MM.1S (cell line): ENCODE measurements around the gene TCERG1L.

Experiments used
- EZH2phosphoT487 ChIP-seq: fragments of 300-600 bp; sonication (generic); IDR thresholded peaks from 2 replicates; pipeline ENCODE4 v1.6.1; 2018; ENCODE audit warnings: antibody characterized with exemption, low read length
- TF ChIP-seq, protein P1 (sequence below): fragments of 300-600 bp; sonication (generic); IDR thresholded peaks from 2 replicates; pipeline ENCODE4 v1.5.1; 2016; ENCODE audit warnings: antibody characterized with exemption, low read length, mixed read lengths

DNA sequence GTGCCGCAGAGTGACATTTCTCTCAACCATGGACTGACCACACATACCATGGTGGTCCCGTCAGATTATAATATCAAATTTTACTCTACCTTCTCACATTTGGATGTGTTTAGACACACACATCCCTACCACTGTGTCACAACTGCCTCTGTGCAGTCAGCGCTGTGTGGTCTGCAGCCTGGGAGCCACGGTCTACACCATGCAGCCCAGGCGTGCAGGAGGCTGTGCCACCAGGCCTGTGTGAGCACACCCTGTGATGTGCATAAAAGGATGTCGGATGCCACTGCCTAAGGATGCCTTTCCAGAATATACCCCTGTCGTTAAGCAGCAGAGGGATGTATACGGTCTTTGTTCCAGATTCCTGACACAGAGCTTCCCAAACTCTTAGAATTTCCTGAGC, 150.4 kb downstream of the TCERG1L start:
- TF ChIP-seq, protein P1, sequence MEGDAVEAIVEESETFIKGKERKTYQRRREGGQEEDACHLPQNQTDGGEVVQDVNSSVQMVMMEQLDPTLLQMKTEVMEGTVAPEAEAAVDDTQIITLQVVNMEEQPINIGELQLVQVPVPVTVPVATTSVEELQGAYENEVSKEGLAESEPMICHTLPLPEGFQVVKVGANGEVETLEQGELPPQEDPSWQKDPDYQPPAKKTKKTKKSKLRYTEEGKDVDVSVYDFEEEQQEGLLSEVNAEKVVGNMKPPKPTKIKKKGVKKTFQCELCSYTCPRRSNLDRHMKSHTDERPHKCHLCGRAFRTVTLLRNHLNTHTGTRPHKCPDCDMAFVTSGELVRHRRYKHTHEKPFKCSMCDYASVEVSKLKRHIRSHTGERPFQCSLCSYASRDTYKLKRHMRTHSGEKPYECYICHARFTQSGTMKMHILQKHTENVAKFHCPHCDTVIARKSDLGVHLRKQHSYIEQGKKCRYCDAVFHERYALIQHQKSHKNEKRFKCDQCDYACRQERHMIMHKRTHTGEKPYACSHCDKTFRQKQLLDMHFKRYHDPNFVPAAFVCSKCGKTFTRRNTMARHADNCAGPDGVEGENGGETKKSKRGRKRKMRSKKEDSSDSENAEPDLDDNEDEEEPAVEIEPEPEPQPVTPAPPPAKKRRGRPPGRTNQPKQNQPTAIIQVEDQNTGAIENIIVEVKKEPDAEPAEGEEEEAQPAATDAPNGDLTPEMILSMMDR = no peak
- no peak for TF ChIP-seq EZH2phosphoT487
